DND-41 (cell line): ENCODE results near the gene RBM19.

ENCODE experiments used
- CTCF ChIP-seq: IDR thresholded peaks from 2 replicates; pipeline ENCODE4 v1.5.1; 2012; ENCODE audit warnings: borderline replicate concordance, low read length, moderate library complexity, mild to moderate bottlenecking; ENCODE audit not compliant: poor library complexity, severe bottlenecking; ENCODE audit errors: extremely low read depth
- EZH2 ChIP-seq: IDR thresholded peaks from 3 replicates; pipeline ENCODE4 v1.6.1; 2012; ENCODE audit warnings: borderline replicate concordance, low read depth, mild to moderate bottlenecking, moderate library complexity, low read length, inconsistent platforms; ENCODE audit not compliant: severe bottlenecking

DNA sequence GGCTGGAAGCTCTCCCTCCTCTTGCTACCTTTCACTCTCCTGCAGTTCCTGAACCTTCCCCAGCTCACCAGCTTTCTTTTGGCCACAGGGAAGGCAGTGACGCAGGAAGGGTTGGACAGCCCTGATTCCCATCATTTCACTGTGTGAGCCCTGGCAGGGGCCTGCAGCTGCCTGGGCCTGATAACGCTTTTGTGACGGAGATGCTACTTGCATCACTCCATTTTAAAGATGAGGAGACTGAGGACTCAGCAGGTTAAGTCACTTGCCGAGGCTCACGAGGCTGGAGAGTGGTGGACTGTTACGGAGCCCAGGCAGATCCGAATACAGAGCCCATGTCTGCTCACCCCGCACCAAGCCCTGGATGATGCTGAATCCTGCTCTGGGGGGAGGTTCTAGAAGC, 145.3 kb downstream of the RBM19 start:
- TF ChIP-seq CTCF (no peak), EZH2 (no peak)
